GM12892 (cell line): ENCODE data around the gene NET1.

ENCODE experiments used
- POLR2A ChIP-seq: IDR thresholded peaks from 2 replicates; pipeline ENCODE4 v1.6.1; 2011; ENCODE audit warnings: low read depth, low read length, control low read depth
- POLR2AphosphoS5 ChIP-seq: IDR thresholded peaks from 2 replicates; pipeline ENCODE4 v1.6.1; 2011; ENCODE audit warnings: low read depth, low read length, control low read depth
- TAF1 ChIP-seq: IDR thresholded peaks from 2 replicates; pipeline ENCODE4 v1.6.1; 2011; ENCODE audit warnings: low read depth, mild to moderate bottlenecking, control low read depth, low read length, borderline replicate concordance

DNA sequence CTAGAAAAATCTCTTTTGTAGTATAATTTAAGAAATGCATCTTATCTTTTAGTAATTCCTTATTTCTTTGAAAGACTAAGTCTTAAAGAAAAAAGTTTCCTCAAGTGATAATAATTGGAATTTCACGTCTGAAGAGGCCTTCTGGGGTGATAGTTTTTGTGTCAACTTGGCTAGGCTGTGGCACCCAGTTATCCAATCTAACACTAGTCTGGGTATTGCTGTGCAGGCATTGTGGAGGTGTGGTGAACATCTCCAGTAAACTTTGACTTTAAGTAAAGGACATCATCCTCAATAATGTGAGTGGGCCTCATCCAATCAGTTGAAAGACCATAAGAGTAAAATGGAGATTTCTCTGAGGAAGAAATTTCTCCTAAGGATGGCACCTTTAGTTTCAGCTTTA, 5.4 kb upstream of the NET1 start:
- TF ChIP-seq POLR2A: no peak
- no peak for TF ChIP-seq TAF1
- TF ChIP-seq POLR2AphosphoS5: no peak
